ENCODE measurements around the gene SH3YL1. TPM values are rescaled to one million over a fixed set of nuclear protein-coding genes. Genes with fewer than 3 reads are reported as not detected.

Gene SH3YL1
- total and polyA plus RNA-seq, 2 of the 4 experiments (the other 2 are of a cell fraction): 18.1 to 21.2 TPM

DNA sequence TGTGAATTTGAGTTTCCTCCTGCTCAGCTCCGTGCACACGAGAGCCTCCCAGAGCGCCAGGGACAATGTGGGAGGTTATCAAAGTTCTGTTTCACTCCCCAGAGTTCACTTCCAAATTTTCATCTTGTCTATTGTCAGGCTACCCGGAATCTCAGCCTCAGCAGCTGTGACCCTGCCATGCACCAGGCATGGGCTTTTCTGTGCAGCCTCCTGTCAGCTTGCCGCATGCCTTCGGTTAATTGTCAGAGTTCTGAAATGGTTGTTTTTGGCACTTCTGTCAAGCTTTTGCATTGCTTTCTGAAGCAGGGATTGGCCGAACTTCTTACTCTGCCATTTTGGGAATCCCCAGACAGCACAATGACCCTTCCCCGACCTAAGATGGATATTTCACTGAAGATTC is 60.4 kb downstream of the SH3YL1 start:
- Histone ChIP-seq H4K20me1 (ENCODE audit: insufficient read depth, low read length) (no peaks in the 10 kb centered on the region), H2AFZ (replicated peaks; ENCODE audit: low read length, poor library complexity) (no peak overlapping the region), H3K18ac (ENCODE audit: low read depth, low read length) (no peak overlapping the region), H3K4me3 (ENCODE audit: insufficient read depth, low read depth, low read length) (no peak overlapping the region), H3K23ac (ENCODE audit: low read depth, low read length) (no peak overlapping the region), H2AK9ac (replicated peaks; ENCODE audit: low read depth, low read length, poor library complexity) (no peak overlapping the region), H2BK15ac (ENCODE audit: low read depth, low read length) (no peak overlapping the region), H3K9ac (ENCODE audit: low read depth, low read length) (no peak overlapping the region), H2AK5ac (ENCODE audit: low read depth, low read length) (no peak overlapping the region), H4K8ac (ENCODE audit: low read depth in 2 of 2, low read length in 2 of 2) (no peak overlapping the region), H3K79me1 (ENCODE audit: low read depth in 1 of 2, low read length in 2 of 2) (no peaks in the 10 kb centered on the region), H3K4ac (ENCODE audit: low read depth, low read length) (no peak overlapping the region), H3K9me3 (ENCODE audit: control insufficient read depth, insufficient read depth, low read length) (peaks cover 20% of the 10 kb centered on the region), H3K4me1 (ENCODE audit: control insufficient read depth, insufficient read depth, low read length) (no peaks in the 10 kb centered on the region), H3K4me2 (ENCODE audit: low read depth, low read length) (no peak overlapping the region), H2BK5ac (ENCODE audit: low read depth, low read length, poor library complexity, severe bottlenecking) (no peak overlapping the region), H3K36me3 (ENCODE audit: control insufficient read depth, insufficient read depth, low read length) (no peaks in the 10 kb centered on the region), H3K9me1 (ENCODE audit: insufficient read depth, low read length) (no peaks in the 10 kb centered on the region), H3K27ac (ENCODE audit: insufficient read depth, low read length) (no peak overlapping the region), H2BK20ac (ENCODE audit: low read depth, low read length) (no peak overlapping the region), H4K91ac (ENCODE audit: insufficient read depth, low read depth, low read length) (no peak overlapping the region), H3K14ac (replicated peaks; ENCODE audit: low read depth, low read length) (no peak overlapping the region), H4K5ac (ENCODE audit: low read depth, low read length) (no peak overlapping the region), H3K56ac (ENCODE audit: extremely low read depth, insufficient read depth, low read length) (no peak overlapping the region), H3K27me3 (ENCODE audit: control insufficient read depth, insufficient read depth, low read length) (no peaks in the 10 kb centered on the region), H2BK120ac (ENCODE audit: low read depth, low read length) (no peak overlapping the region)
- DNase-seq (no peak), ATAC-seq (ENCODE audit: low read depth) (no peak)
- in situ Hi-C loops (cut with MboI; ENCODE audit: low sequenced_read_pairs) (no loop called here), dilution Hi-C loops (cut with HindIII; ENCODE audit: low sequenced_read_pairs, unreplicated experiment) (no loop called here), intact Hi-C loops (cut with micrococcal nuclease) (no loop called here)
- ChIA-PET POLR2A (ENCODE audit: unreplicated experiment) (no interaction called here), CTCF (no interaction called here)
- WGBS, 2 experiments (ENCODE audit: extremely low coverage in 2 of 2, insufficient read length in 1 of 2): 53% methylated on average over 3 of the region's 8 CpGs; no CpG with 5 or more reads in 1 of the 2 experiments
- TF ChIP-seq CEBPB (IDR thresholded peaks at IDR 0.05; ENCODE audit: low read depth, low read length) (no peak), RAD21 (IDR thresholded peaks at IDR 0.05; ENCODE audit: low read length) (no peak), BHLHE40 (IDR thresholded peaks at IDR 0.05; ENCODE audit: low read depth, low read length) (no peak), RCOR1 (IDR thresholded peaks at IDR 0.05; ENCODE audit: insufficient replicate concordance, low read length) (no peak), MAFK (IDR thresholded peaks at IDR 0.05; ENCODE audit: low read depth, low read length) (no peak), FOS (IDR thresholded peaks at IDR 0.05; ENCODE audit: low read depth, low read length) (no peak), RFX5 (IDR thresholded peaks at IDR 0.05; ENCODE audit: low read depth, low read length) (no peak), ELK1 (IDR thresholded peaks at IDR 0.05; ENCODE audit: borderline replicate concordance, low read depth, low read length) (no peak)
- no TSS peak for BruUV-seq (replicated peaks)

All from IMR-90 (cell line).